K562 (cell line): ENCODE measurements around the gene ZNF468. TPM values are rescaled to one million over a fixed set of nuclear protein-coding genes. Genes with fewer than 3 reads are reported as not detected.

Source experiments
- BCOR ChIP-seq: fragments of 450-650 bp; IDR thresholded peaks from 2 replicates; pipeline ENCODE4 v1.6.1; 2016
- KDM5B ChIP-seq: fragments of 200-600 bp; sonication (generic); IDR thresholded peaks from 2 replicates; pipeline ENCODE4 v1.6.1; 2012; ENCODE audit warnings: low read depth, mild to moderate bottlenecking, moderate library complexity, low read length, control low read depth, inconsistent platforms; ENCODE audit not compliant: insufficient replicate concordance
- ZNF121 ChIP-seq: sonication (generic); formaldehyde crosslinking; conservative IDR thresholded peaks from 2 replicates; pipeline ENCODE4 v1.8.0; 2022; ENCODE audit warnings: missing genetic modification reagents
- ZSCAN29 ChIP-seq: fragments of 450-650 bp; IDR thresholded peaks from 2 replicates; pipeline ENCODE4 v1.6.1; 2017
- polyA plus RNA-seq, 8 experiments: library from polyadenylated mRNA; depleted of rRNA in 4 of 8; stranded (reverse) in 5 of 8; unstranded in 3 of 8; fragments of >200 nt; fragmentation: Nextera tagmentation in 2 of 8; fragmentation: Illumina TruSeq in 1 of 8; extraction: Ambion mirVana in 2 of 8; extraction: Trizol in 1 of 8; gene quantifications; 2 replicates each; pipeline versions ENCODE4 v1.2.1 to v1.2.3, GENCODE V29; 2011 to 2014; ENCODE audit warnings: inconsistent platforms in 1 of 8, missing spikeins in 1 of 8
- total RNA-seq, 7 experiments: library from RNA; depleted of rRNA in 6 of 7; stranded (reverse); fragments of >200 nt in 6 of 7; fragmentation: Illumina TruSeq in 2 of 7; extraction: Trizol in 2 of 7; gene quantifications; 2 replicates each; pipeline versions ENCODE4 v1.2.1 to v1.2.3, GENCODE V29; 2011 to 2021; ENCODE audit warnings: low replicate concordance in 1 of 7
- TF ChIP-seq, protein P1 (sequence below): fragments of 450-650 bp; IDR thresholded peaks from 2 replicates; pipeline ENCODE4 v1.6.1; 2016; ENCODE audit warnings: mild to moderate bottlenecking, moderate library complexity

The ZNF468 gene
- total and polyA plus RNA-seq, 9 of the 15 experiments (the other 6 are each of a cell fraction or from before 2014, with no cell fraction given): 15.9 to 36.2 (median 23.2) TPM

DNA sequence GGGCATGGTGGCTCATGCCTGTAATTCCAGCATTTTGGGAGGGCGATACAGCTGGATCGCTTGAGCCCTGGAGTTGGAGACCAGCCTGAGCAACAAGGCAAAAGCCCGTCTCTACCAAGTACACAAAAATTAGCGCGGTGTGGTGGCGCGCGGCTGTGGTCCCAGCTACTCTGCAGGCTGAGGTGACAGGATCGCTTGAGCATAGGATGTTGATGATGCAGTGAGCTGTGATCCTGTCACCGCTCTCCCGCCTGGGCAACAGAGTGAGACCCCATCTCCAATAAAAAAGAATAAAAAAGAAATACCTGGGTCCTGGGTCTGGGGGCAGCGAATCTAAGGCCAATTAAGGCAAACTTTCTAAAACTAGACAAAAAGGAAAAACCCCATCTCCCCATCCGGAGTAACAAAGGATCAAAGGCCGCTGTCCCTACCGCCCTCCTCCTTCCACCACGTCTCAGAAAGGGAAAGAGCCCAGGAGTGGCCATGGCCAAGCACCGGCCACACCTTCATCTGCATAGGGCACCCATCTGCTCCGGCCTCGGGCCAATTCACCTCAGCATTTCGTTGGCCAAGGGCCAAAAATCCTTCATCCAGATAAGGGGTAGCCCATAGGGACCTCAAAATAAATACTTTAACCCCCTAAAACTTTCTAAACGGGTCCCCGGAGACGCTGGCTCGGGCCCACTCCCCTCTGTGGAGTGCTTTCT is 39.2 kb upstream of the ZNF468 start (continued):
- TF ChIP-seq KDM5B (no peak), BCOR (0 out of 2 replicates have a peak, but pooled peaks have one; percentile 19), ZSCAN29 (no peak; the same call in 1 of the 2 replicates), ZNF121 (peak; percentile 94)
- TF ChIP-seq, protein P1, sequence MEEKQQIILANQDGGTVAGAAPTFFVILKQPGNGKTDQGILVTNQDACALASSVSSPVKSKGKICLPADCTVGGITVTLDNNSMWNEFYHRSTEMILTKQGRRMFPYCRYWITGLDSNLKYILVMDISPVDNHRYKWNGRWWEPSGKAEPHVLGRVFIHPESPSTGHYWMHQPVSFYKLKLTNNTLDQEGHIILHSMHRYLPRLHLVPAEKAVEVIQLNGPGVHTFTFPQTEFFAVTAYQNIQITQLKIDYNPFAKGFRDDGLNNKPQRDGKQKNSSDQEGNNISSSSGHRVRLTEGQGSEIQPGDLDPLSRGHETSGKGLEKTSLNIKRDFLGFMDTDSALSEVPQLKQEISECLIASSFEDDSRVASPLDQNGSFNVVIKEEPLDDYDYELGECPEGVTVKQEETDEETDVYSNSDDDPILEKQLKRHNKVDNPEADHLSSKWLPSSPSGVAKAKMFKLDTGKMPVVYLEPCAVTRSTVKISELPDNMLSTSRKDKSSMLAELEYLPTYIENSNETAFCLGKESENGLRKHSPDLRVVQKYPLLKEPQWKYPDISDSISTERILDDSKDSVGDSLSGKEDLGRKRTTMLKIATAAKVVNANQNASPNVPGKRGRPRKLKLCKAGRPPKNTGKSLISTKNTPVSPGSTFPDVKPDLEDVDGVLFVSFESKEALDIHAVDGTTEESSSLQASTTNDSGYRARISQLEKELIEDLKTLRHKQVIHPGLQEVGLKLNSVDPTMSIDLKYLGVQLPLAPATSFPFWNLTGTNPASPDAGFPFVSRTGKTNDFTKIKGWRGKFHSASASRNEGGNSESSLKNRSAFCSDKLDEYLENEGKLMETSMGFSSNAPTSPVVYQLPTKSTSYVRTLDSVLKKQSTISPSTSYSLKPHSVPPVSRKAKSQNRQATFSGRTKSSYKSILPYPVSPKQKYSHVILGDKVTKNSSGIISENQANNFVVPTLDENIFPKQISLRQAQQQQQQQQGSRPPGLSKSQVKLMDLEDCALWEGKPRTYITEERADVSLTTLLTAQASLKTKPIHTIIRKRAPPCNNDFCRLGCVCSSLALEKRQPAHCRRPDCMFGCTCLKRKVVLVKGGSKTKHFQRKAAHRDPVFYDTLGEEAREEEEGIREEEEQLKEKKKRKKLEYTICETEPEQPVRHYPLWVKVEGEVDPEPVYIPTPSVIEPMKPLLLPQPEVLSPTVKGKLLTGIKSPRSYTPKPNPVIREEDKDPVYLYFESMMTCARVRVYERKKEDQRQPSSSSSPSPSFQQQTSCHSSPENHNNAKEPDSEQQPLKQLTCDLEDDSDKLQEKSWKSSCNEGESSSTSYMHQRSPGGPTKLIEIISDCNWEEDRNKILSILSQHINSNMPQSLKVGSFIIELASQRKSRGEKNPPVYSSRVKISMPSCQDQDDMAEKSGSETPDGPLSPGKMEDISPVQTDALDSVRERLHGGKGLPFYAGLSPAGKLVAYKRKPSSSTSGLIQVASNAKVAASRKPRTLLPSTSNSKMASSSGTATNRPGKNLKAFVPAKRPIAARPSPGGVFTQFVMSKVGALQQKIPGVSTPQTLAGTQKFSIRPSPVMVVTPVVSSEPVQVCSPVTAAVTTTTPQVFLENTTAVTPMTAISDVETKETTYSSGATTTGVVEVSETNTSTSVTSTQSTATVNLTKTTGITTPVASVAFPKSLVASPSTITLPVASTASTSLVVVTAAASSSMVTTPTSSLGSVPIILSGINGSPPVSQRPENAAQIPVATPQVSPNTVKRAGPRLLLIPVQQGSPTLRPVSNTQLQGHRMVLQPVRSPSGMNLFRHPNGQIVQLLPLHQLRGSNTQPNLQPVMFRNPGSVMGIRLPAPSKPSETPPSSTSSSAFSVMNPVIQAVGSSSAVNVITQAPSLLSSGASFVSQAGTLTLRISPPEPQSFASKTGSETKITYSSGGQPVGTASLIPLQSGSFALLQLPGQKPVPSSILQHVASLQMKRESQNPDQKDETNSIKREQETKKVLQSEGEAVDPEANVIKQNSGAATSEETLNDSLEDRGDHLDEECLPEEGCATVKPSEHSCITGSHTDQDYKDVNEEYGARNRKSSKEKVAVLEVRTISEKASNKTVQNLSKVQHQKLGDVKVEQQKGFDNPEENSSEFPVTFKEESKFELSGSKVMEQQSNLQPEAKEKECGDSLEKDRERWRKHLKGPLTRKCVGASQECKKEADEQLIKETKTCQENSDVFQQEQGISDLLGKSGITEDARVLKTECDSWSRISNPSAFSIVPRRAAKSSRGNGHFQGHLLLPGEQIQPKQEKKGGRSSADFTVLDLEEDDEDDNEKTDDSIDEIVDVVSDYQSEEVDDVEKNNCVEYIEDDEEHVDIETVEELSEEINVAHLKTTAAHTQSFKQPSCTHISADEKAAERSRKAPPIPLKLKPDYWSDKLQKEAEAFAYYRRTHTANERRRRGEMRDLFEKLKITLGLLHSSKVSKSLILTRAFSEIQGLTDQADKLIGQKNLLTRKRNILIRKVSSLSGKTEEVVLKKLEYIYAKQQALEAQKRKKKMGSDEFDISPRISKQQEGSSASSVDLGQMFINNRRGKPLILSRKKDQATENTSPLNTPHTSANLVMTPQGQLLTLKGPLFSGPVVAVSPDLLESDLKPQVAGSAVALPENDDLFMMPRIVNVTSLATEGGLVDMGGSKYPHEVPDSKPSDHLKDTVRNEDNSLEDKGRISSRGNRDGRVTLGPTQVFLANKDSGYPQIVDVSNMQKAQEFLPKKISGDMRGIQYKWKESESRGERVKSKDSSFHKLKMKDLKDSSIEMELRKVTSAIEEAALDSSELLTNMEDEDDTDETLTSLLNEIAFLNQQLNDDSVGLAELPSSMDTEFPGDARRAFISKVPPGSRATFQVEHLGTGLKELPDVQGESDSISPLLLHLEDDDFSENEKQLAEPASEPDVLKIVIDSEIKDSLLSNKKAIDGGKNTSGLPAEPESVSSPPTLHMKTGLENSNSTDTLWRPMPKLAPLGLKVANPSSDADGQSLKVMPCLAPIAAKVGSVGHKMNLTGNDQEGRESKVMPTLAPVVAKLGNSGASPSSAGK: no peak
- TF ChIP-seq, all 486 proteins: peak for 9
